ENCODE results near the gene ELN. TPM values are rescaled to one million over a fixed set of nuclear protein-coding genes. Genes with fewer than 3 reads are reported as not detected.

Gene ELN
- total RNA-seq, 1 experiment from 2014 or later, result not detected

GRCh38 chr7:74014931-74015330 is 13.0 kb upstream of the ELN start:
- H3K27ac ChIP-seq (ENCODE audit: low read length), result no peak overlapping the region
- no peaks in the 10 kb centered on the region for H3K9me3 ChIP-seq (ENCODE audit: low read length)
- H3K27me3 ChIP-seq (ENCODE audit: low read length), result no peaks in the 10 kb centered on the region
- H3K4me1 ChIP-seq (ENCODE audit: low read length), result peaks cover 17% of the 10 kb centered on the region
- H3K9ac ChIP-seq (ENCODE audit: low read length), result no peak overlapping the region
- no peaks in the 10 kb centered on the region for H4K20me1 ChIP-seq (ENCODE audit: insufficient read depth, low read depth, low read length)
- H3K4me3 ChIP-seq (ENCODE audit: low read length), result no peak overlapping the region
- no peaks in the 10 kb centered on the region for H3K79me2 ChIP-seq (ENCODE audit: low read length)
- no peak overlapping the region for H2AFZ ChIP-seq (ENCODE audit: low read length)
- no peaks in the 10 kb centered on the region for H3K36me3 ChIP-seq (ENCODE audit: insufficient read depth, low read length)
- H3K4me2 ChIP-seq (ENCODE audit: low read depth, low read length, poor library complexity, severe bottlenecking), result no peak overlapping the region
- H3K9me2 ChIP-seq (replicated peaks; ENCODE audit: insufficient read depth, low read length), result no peaks in the 10 kb centered on the region
- DNase-seq, result no peak

- Histone ChIP-seq H2AFZ (ENCODE audit: low read length) (no peak overlapping the region), H3K36me3 (ENCODE audit: insufficient read depth, low read length) (no peaks in the 10 kb centered on the region), H3K27me3 (ENCODE audit: low read length) (no peaks in the 10 kb centered on the region), H3K4me2 (ENCODE audit: low read depth, low read length, poor library complexity, severe bottlenecking) (no peak overlapping the region), H4K20me1 (ENCODE audit: insufficient read depth, low read depth, low read length) (no peaks in the 10 kb centered on the region), H3K27ac (ENCODE audit: low read length) (no peak overlapping the region), H3K9me3 (ENCODE audit: low read length) (no peaks in the 10 kb centered on the region), H3K79me2 (ENCODE audit: low read length) (no peaks in the 10 kb centered on the region), H3K4me3 (ENCODE audit: low read length) (no peak overlapping the region), H3K9me2 (replicated peaks; ENCODE audit: insufficient read depth, low read length) (no peaks in the 10 kb centered on the region), H3K4me1 (ENCODE audit: low read length) (peaks cover 17% of the 10 kb centered on the region), H3K9ac (ENCODE audit: low read length) (no peak overlapping the region)
- no peak for DNase-seq
Observed at GRCh38 chr7:74015670-74016069, 12.3 kb upstream of the ELN start.

GRCh38 chr7:74017125-74017524 is 10.8 kb upstream of the ELN start:
- Histone ChIP-seq H3K4me1 (ENCODE audit: low read length) (peaks cover 17% of the 10 kb centered on the region), H3K79me2 (ENCODE audit: low read length) (no peaks in the 10 kb centered on the region)

GRCh38 chr7:74018246-74018895 is 9.6 kb upstream of the ELN start:
- no peak overlapping the region for H3K4me2 ChIP-seq (ENCODE audit: low read depth, low read length, poor library complexity, severe bottlenecking)
- H3K79me2 ChIP-seq (ENCODE audit: low read length), result no peaks in the 10 kb centered on the region
- H4K20me1 ChIP-seq (ENCODE audit: insufficient read depth, low read depth, low read length), result no peaks in the 10 kb centered on the region
- H3K27me3 ChIP-seq (ENCODE audit: low read length), result no peaks in the 10 kb centered on the region
- H3K27ac ChIP-seq (ENCODE audit: low read length), result no peak overlapping the region
- H3K9me2 ChIP-seq (replicated peaks; ENCODE audit: insufficient read depth, low read length), result no peaks in the 10 kb centered on the region
- DNase-seq, result no peak
- H3K9ac ChIP-seq (ENCODE audit: low read length), result no peak overlapping the region
- no peak overlapping the region for H2AFZ ChIP-seq (ENCODE audit: low read length)
- no peaks in the 10 kb centered on the region for H3K36me3 ChIP-seq (ENCODE audit: insufficient read depth, low read length)
- no peak overlapping the region for H3K4me3 ChIP-seq (ENCODE audit: low read length)
- H3K9me3 ChIP-seq (ENCODE audit: low read length), result no peaks in the 10 kb centered on the region
- peaks cover 5% of the 10 kb centered on the region for H3K4me1 ChIP-seq (ENCODE audit: low read length)

More at GRCh38 chr7:74017125-74017524, 10.8 kb upstream of the ELN start:
- no peaks in the 10 kb centered on the region for H3K27me3 ChIP-seq (ENCODE audit: low read length)
- H3K9me3 ChIP-seq (ENCODE audit: low read length), result no peaks in the 10 kb centered on the region
- DNase-seq, result no peak
- H3K4me3 ChIP-seq (ENCODE audit: low read length), result no peak overlapping the region
- no peaks in the 10 kb centered on the region for H3K9me2 ChIP-seq (replicated peaks; ENCODE audit: insufficient read depth, low read length)
- H3K4me2 ChIP-seq (ENCODE audit: low read depth, low read length, poor library complexity, severe bottlenecking), result no peak overlapping the region
- no peak overlapping the region for H2AFZ ChIP-seq (ENCODE audit: low read length)
- H3K9ac ChIP-seq (ENCODE audit: low read length), result no peak overlapping the region
- no peak overlapping the region for H3K27ac ChIP-seq (ENCODE audit: low read length)
- H3K36me3 ChIP-seq (ENCODE audit: insufficient read depth, low read length), result no peaks in the 10 kb centered on the region
- H4K20me1 ChIP-seq (ENCODE audit: insufficient read depth, low read depth, low read length), result no peaks in the 10 kb centered on the region

- Histone ChIP-seq H3K79me2 (ENCODE audit: low read length) (no peaks in the 10 kb centered on the region), H3K9me2 (replicated peaks; ENCODE audit: insufficient read depth, low read length) (no peaks in the 10 kb centered on the region), H3K27me3 (ENCODE audit: low read length) (no peaks in the 10 kb centered on the region), H3K36me3 (ENCODE audit: insufficient read depth, low read length) (no peaks in the 10 kb centered on the region), H3K4me3 (ENCODE audit: low read length) (no peak overlapping the region), H2AFZ (ENCODE audit: low read length) (no peak overlapping the region), H3K4me1 (ENCODE audit: low read length) (no peaks in the 10 kb centered on the region), H3K4me2 (ENCODE audit: low read depth, low read length, poor library complexity, severe bottlenecking) (no peak overlapping the region), H3K9me3 (ENCODE audit: low read length) (no peaks in the 10 kb centered on the region), H4K20me1 (ENCODE audit: insufficient read depth, low read depth, low read length) (no peaks in the 10 kb centered on the region), H3K9ac (ENCODE audit: low read length) (no peak overlapping the region), H3K27ac (ENCODE audit: low read length) (no peak overlapping the region)
- no peak for DNase-seq
Observed at GRCh38 chr7:74019149-74019548, 8.8 kb upstream of the ELN start.

GRCh38 chr7:74020390-74020789 is 7.6 kb upstream of the ELN start:
- no peak overlapping the region for H3K4me2 ChIP-seq (ENCODE audit: low read depth, low read length, poor library complexity, severe bottlenecking)
- no peaks in the 10 kb centered on the region for H3K27me3 ChIP-seq (ENCODE audit: low read length)

GRCh38 chr7:74021546-74022320 is 6.2 kb upstream of the ELN start:
- no peak overlapping the region for H2AFZ ChIP-seq (ENCODE audit: low read length)
- H3K36me3 ChIP-seq (ENCODE audit: insufficient read depth, low read length), result no peaks in the 10 kb centered on the region
- H3K4me3 ChIP-seq (ENCODE audit: low read length), result no peak overlapping the region
- no peaks in the 10 kb centered on the region for H3K27me3 ChIP-seq (ENCODE audit: low read length)
- no peaks in the 10 kb centered on the region for H3K4me1 ChIP-seq (ENCODE audit: low read length)
- no peaks in the 10 kb centered on the region for H3K9me3 ChIP-seq (ENCODE audit: low read length)
- no peak for DNase-seq
- no peak overlapping the region for H3K27ac ChIP-seq (ENCODE audit: low read length)
- no peaks in the 10 kb centered on the region for H3K79me2 ChIP-seq (ENCODE audit: low read length)
- H3K4me2 ChIP-seq (ENCODE audit: low read depth, low read length, poor library complexity, severe bottlenecking), result no peak overlapping the region
- H4K20me1 ChIP-seq (ENCODE audit: insufficient read depth, low read depth, low read length), result no peaks in the 10 kb centered on the region
- H3K9ac ChIP-seq (ENCODE audit: low read length), result no peak overlapping the region
- H3K9me2 ChIP-seq (replicated peaks; ENCODE audit: insufficient read depth, low read length), result no peaks in the 10 kb centered on the region

More at GRCh38 chr7:74020390-74020789, 7.6 kb upstream of the ELN start:
- H3K27ac ChIP-seq (ENCODE audit: low read length), result no peak overlapping the region
- H3K79me2 ChIP-seq (ENCODE audit: low read length), result no peaks in the 10 kb centered on the region
- no peaks in the 10 kb centered on the region for H3K36me3 ChIP-seq (ENCODE audit: insufficient read depth, low read length)
- DNase-seq, result no peak
- H3K4me3 ChIP-seq (ENCODE audit: low read length), result no peak overlapping the region
- no peaks in the 10 kb centered on the region for H3K4me1 ChIP-seq (ENCODE audit: low read length)
- H3K9me2 ChIP-seq (replicated peaks; ENCODE audit: insufficient read depth, low read length), result no peaks in the 10 kb centered on the region
- H3K9me3 ChIP-seq (ENCODE audit: low read length), result no peaks in the 10 kb centered on the region
- H3K9ac ChIP-seq (ENCODE audit: low read length), result no peak overlapping the region
- H4K20me1 ChIP-seq (ENCODE audit: insufficient read depth, low read depth, low read length), result no peaks in the 10 kb centered on the region
- no peak overlapping the region for H2AFZ ChIP-seq (ENCODE audit: low read length)

- Histone ChIP-seq H3K9me3 (ENCODE audit: low read length) (no peaks in the 10 kb centered on the region), H4K20me1 (ENCODE audit: insufficient read depth, low read depth, low read length) (no peaks in the 10 kb centered on the region), H3K27ac (ENCODE audit: low read length) (no peak overlapping the region), H3K79me2 (ENCODE audit: low read length) (no peaks in the 10 kb centered on the region), H3K4me3 (ENCODE audit: low read length) (no peak overlapping the region), H3K4me2 (ENCODE audit: low read depth, low read length, poor library complexity, severe bottlenecking) (no peak overlapping the region), H3K9ac (ENCODE audit: low read length) (no peak overlapping the region), H3K9me2 (replicated peaks; ENCODE audit: insufficient read depth, low read length) (no peaks in the 10 kb centered on the region), H3K27me3 (ENCODE audit: low read length) (no peaks in the 10 kb centered on the region), H3K36me3 (ENCODE audit: insufficient read depth, low read length) (no peaks in the 10 kb centered on the region), H3K4me1 (ENCODE audit: low read length) (no peaks in the 10 kb centered on the region), H2AFZ (ENCODE audit: low read length) (no peak overlapping the region)
- DNase-seq, result no peak
Observed at GRCh38 chr7:74022507-74022906, 5.5 kb upstream of the ELN start.

All from Karpas-422 (cell line).